Endothelial cell of umbilical vein (primary cell): ENCODE results near the gene KITLG.

Experiments used
- EZH2 ChIP-seq: IDR thresholded peaks from 2 replicates; pipeline ENCODE4 v1.6.1; 2012; ENCODE audit warnings: borderline replicate concordance, low read depth, mild to moderate bottlenecking, moderate library complexity, low read length, inconsistent platforms; ENCODE audit not compliant: severe bottlenecking
- FOS ChIP-seq: IDR thresholded peaks from 2 replicates; pipeline ENCODE4 v1.6.1; 2011; ENCODE audit warnings: mild to moderate bottlenecking, low read length, moderate library complexity, borderline replicate concordance; ENCODE audit not compliant: insufficient read depth
- GATA2 ChIP-seq: IDR thresholded peaks from 2 replicates; pipeline ENCODE4 v1.7.0; 2011; ENCODE audit warnings: low read depth, mild to moderate bottlenecking, moderate library complexity, mixed read lengths, low read length; ENCODE audit not compliant: insufficient read length, insufficient read depth
- JUN ChIP-seq: IDR thresholded peaks from 2 replicates; pipeline ENCODE4 v1.6.1; 2011; ENCODE audit warnings: borderline replicate concordance, low read depth; ENCODE audit not compliant: insufficient read length, insufficient read depth
- MYC ChIP-seq: IDR thresholded peaks from one replicate; pipeline ENCODE4 v1.6.1; 2011; ENCODE audit warnings: mild to moderate bottlenecking, low read depth, low read length
- POLR2A ChIP-seq: IDR thresholded peaks from 2 replicates; pipeline ENCODE4 v1.6.1; 2012; ENCODE audit warnings: low read depth, mild to moderate bottlenecking, control low read depth, low read length
- POLR2AphosphoS5 ChIP-seq: IDR thresholded peaks from 2 replicates; pipeline ENCODE4 v1.6.1; 2012; ENCODE audit warnings: low read depth, mild to moderate bottlenecking, control low read depth, low read length, moderate library complexity; ENCODE audit not compliant: insufficient read depth
- TF ChIP-seq, protein P1 (sequence below), 2 donors: IDR thresholded peaks; 1 replicate in 1 of 2; 2 replicates in 1 of 2; pipeline ENCODE4 v1.5.1; 2011; ENCODE audit warnings: low read length in 2 of 2, mild to moderate bottlenecking in 2 of 2, moderate library complexity in 2 of 2, control low read depth in 1 of 2, inconsistent platforms in 1 of 2, low read depth in 1 of 2; ENCODE audit not compliant: insufficient read depth in 1 of 2; ENCODE audit errors: extremely low read depth in 1 of 2
- TF ChIP-seq, protein P2 (sequence below): IDR thresholded peaks from 2 replicates; pipeline ENCODE4 v1.6.1; 2011; ENCODE audit not compliant: insufficient read depth, insufficient read length

GRCh38 chr12:88591343-88591742, 11.1 kb upstream of the KITLG start:
- TF ChIP-seq POLR2AphosphoS5, result no peak
- TF ChIP-seq, protein P1, sequence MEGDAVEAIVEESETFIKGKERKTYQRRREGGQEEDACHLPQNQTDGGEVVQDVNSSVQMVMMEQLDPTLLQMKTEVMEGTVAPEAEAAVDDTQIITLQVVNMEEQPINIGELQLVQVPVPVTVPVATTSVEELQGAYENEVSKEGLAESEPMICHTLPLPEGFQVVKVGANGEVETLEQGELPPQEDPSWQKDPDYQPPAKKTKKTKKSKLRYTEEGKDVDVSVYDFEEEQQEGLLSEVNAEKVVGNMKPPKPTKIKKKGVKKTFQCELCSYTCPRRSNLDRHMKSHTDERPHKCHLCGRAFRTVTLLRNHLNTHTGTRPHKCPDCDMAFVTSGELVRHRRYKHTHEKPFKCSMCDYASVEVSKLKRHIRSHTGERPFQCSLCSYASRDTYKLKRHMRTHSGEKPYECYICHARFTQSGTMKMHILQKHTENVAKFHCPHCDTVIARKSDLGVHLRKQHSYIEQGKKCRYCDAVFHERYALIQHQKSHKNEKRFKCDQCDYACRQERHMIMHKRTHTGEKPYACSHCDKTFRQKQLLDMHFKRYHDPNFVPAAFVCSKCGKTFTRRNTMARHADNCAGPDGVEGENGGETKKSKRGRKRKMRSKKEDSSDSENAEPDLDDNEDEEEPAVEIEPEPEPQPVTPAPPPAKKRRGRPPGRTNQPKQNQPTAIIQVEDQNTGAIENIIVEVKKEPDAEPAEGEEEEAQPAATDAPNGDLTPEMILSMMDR (IDR thresholded peaks at IDR 0.05; ENCODE audit: extremely low read depth in 1 of 2, insufficient read depth in 1 of 2, low read depth in 1 of 2, low read length in 2 of 2), result no peak
- TF ChIP-seq, protein P2, sequence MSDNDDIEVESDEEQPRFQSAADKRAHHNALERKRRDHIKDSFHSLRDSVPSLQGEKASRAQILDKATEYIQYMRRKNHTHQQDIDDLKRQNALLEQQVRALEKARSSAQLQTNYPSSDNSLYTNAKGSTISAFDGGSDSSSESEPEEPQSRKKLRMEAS, result no peak
- no peak for TF ChIP-seq MYC
- TF ChIP-seq POLR2A, result no peak
- no peak for TF ChIP-seq EZH2
- no peak for TF ChIP-seq GATA2
- TF ChIP-seq FOS, result no peak
- no peak for TF ChIP-seq JUN
